Raji (cell line): Measurements from ENCODE around the gene NDUFS3.

Experiments
- POLR2A ChIP-seq: IDR thresholded peaks from 2 replicates; pipeline ENCODE4 v1.6.1; 2011; ENCODE audit warnings: low read depth, low read length, control low read depth; ENCODE audit not compliant: insufficient read depth

The NDUFS3 gene

DNA sequence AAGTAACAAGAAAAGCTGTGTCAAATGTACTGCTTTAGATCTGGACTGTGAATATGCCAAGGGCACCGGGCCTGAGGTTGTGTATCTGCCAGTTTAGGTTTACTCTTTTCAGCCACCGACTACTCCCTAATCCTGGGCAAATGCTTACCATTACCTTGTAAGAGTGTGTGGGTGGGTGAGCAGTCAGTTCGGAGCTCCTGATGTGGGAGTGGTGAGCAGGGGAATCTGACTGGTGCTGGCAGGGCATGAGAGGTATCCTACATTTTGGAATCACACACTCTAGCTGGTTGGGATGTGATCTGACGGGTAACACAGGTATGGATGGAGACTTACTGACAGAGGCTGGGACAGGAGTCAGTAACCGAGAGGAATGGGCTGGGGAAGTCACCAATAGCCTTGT is 5.0 kb downstream of the NDUFS3 start:
- TF ChIP-seq POLR2A = no peak

DNA sequence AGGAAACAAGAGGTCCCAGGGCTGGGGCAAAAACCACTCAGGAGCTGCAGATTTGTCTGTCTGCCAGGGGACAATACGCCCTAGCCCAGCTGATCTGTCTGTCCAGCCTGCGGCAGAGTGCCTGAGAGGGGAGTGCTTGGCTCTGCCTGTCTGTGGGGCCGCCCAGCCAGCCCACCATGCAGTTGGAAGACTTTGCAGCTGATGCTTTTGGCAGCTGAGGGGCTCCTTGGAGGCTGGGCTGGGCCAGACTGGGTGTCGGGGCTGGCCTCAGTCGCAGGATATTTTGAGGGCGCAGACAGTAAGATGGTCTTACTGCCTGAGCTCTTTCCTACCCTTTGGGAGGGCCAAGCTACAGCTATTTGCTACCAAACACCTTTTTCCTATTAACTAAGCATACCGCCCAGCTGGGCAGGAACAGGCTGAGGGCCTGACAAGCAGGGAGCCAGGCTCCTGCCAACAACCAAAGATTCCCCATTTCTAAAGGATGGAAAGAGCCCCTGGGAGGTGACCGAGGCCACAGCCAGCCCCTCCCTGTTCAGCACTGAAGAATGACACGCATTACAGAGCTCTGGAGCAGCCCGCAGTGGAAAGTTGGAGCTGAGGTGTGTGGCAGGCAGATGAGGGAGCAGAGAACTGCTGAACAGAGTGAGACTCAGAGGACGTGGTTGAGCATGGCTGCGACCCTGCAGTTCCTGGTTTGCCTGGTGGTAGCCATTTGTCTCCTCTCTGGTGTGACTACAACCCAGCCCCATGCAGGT is 7.4 kb downstream of the NDUFS3 start, which contains the start of gene FAM180B:
Gene FAM180B (plus strand): TSS at position 581 of the 758 bp plus-strand sequence. CDS start 91 bp downstream, at position 672.
- no peak for TF ChIP-seq POLR2A

DNA sequence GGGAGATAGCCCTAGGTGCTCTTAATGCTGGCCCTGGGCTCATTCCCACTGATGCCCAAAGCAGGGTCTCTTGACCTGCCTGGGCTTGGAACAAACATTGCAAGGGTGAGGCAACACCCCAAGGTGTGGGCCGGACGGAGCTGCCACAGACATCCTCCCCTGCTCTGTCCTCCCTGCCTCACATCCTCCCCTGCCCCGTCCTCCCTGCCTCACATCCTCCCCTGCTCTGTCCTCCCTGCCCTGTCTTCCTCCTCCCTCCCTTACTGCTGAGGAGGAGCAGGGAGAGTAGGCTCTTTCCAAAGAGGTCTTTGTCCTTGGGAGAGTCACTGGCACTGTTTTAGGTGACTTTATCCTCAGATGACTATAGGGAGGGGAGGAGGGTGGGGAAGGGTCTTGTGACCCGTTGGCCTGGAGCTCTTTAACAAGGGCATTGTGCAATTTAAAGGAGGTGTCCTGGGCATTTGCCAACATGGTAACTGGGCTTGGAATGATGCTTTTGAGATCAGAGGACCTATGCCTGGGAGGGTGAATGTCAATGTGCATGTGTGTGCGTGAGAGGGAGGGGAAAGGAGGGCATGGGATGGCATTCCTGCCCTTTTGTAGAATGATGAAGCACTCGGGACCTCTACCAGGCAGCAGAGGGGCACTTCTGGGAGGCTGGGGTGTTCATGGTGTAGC is 8.3 kb downstream of the NDUFS3 start:
- no peak for TF ChIP-seq POLR2A

DNA sequence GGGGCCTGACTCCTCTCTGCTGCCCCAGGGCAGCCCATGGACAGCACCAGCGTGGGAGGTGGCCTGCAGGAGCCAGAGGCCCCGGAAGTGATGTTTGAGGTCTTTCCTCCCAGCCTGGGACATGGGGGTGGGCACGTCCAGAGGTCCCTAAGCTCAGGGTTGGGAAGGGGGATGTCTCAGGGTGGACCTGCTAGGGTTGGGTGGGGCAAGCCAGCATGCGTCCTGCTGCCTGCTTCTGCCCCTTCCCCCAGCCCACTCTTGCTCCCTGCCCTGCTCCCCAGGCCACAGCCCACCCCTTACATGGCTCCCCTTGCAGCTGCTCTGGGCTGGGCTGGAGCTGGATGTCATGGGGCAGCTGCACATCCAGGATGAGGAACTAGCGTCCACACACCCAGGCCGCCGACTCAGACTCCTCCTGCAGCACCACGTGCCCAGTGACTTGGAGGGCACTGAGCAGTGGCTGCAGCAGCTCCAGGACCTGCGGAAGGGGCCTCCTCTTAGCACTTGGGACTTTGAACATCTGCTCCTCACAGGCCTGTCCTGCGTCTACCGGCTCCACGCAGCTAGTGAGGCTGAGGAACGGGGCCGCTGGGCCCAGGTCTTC is 9.0 kb downstream of the NDUFS3 start:
- TF ChIP-seq POLR2A = no peak

DNA sequence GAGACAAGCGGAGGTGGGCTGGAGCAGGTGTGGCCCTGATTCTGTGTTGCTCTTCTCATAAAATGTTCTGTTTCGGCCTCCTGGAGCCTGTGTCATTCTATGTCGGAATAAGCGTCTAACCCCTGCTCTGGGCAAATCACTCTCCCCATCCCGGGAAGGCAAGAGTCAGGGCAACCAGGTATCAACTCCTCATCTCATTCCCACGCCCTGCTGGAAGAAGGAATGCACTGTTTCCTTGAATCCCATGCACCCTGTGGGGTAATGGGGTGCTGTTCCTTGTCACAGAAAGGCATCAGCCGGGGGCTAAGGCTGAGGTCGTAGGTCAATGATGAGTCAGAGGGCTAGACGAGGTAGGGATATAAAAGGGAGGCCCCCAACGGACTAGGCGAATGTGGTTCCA is 10.2 kb downstream of the NDUFS3 start:
- TF ChIP-seq POLR2A = no peak

DNA sequence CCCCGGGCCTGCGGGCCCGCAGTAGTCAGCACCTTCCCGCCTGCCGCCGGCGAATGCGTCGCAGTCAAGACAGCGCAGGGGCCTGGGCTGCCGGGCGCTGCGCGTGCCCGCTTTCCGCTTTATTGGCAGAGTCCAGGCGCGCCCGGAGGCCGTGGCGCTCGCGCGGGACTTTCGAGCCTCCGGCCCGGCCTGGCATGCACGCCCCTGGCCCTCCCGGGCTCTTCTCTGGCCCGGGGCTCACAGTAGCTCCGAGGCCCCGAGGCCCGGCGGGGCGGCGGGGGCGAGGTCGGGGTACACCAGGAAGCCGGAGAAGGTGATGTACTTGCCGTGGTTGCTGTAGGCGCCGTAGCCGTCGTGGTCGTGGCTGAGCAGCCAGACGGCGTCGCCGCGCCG is 10.7 kb downstream of the NDUFS3 start:
- TF ChIP-seq POLR2A = no peak

DNA sequence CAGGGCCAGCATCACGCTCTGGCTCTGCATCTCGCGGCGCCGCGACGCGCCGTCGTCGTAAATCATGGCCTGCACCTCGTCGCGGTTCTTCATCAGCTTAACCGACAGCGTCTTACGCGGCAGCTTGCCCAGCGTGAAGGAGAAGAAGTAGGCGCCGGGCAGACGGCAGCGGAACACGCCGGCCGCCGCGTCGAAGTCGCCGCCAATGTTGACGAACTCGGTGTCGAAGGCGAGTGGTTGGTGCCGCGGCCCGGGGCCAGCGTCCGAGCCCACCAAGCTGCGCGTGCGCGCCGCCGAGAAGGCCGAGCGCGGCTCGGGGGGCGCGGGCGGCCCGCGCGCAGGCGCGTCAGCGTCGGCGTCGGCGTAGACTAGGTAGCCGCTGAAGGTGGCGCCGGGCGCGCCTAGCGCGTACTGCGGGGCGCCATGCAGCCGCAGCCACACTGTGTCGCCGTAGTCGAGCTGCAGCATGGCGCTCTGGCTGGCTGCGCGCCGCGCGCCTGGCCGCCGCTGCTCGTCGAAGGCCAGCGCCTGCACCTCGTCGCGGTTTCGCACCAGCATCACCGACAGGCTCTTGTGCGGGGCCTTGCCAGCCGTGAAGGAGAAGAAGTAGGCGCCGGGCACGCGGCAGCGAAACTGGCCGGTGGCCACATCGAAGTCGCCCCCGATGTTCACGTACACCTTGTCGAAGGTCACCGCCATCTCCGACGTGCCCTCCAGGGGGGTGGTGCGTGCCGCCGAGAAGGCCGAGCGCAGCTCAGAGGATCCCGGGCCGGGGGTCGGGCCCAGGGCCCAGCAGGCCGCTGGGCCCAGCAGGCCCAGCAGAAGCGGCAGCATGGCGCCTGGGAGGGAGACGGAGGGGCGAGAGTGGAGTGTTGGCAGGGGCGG is 11.3 kb downstream of the NDUFS3 start:
- no peak for TF ChIP-seq POLR2A

DNA sequence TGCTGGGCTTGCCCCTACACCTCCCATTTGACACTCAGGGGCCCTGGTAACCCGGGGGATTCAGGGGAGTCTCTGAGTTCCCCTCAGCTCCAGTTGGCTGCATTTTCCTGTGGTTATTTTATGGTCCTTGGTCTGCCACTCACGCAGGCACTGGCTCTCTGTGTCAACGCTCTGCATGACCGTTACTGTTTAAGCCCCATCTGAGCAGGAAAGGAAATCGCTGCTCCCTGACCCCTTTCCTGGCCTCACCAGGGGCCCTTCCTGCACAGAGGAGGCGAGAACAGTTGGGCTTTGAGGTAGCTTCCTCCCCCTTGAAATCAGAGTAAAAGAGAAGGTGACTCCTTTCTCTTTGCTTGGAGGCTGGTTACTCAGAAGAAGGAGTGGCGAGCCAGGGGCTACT is 12.9 kb downstream of the NDUFS3 start:
- no peak for TF ChIP-seq POLR2A

DNA sequence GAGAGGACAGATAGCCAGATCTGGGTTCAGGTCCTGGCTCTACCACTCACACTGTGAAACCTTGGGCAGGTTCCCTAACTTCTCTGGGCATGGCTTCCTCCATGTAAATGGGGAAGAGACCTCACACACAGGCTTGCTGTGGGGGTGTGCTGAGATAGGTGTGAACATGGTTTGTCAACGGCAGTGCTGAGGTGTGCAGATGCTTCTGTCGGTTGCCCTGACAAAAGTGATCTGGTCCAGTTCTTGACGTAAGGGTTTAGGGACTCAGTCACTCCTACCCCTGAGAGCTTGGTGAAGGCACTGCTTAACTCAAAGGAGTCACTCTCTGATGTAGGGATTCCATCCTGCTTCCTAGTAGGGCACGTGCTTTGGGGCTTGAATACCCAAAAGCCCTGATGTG is 13.4 kb downstream of the NDUFS3 start:
- TF ChIP-seq POLR2A = no peak

DNA sequence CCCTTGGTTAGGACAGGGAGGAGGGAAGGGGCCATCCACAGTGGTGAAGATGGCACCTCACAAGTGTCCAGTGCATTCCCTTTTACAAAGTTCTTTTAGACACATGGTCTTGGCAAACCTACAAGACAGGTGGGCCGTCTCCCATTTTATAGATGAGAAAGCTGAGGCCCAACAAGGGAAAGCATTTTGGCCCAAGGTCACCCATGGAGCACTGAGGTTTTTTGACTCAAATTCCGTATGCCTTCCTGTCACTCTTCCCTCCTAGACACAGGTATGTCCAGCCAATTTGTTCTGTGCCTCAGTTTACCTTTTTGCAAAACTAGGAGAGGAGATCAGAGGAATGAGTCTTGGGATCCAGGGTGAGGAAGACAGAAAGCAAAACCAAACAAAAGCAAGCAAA is 14.1 kb downstream of the NDUFS3 start:
- no peak for TF ChIP-seq POLR2A

DNA sequence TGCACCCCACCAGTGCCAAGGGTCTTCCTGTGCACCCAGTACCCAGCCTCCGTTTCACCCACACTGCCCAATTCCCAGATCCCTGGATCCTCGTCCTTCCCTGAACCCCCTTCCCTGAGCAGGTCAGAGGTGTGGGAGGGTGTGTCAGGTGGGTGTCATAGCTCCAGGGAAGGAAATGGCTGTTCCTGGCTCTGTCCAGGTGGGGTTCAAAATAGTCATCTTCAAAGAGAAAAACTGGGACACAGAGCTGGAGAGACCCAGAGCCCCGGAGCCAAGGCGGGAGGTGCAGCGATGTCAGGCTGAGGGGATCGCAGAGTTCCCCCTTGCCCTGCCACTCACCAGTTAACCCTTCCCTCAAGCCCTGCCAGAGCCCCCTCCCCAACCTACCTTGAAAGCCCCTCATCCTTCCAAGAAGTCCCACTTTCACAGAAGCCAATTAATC is 14.6 kb downstream of the NDUFS3 start:
- TF ChIP-seq POLR2A = no peak

DNA sequence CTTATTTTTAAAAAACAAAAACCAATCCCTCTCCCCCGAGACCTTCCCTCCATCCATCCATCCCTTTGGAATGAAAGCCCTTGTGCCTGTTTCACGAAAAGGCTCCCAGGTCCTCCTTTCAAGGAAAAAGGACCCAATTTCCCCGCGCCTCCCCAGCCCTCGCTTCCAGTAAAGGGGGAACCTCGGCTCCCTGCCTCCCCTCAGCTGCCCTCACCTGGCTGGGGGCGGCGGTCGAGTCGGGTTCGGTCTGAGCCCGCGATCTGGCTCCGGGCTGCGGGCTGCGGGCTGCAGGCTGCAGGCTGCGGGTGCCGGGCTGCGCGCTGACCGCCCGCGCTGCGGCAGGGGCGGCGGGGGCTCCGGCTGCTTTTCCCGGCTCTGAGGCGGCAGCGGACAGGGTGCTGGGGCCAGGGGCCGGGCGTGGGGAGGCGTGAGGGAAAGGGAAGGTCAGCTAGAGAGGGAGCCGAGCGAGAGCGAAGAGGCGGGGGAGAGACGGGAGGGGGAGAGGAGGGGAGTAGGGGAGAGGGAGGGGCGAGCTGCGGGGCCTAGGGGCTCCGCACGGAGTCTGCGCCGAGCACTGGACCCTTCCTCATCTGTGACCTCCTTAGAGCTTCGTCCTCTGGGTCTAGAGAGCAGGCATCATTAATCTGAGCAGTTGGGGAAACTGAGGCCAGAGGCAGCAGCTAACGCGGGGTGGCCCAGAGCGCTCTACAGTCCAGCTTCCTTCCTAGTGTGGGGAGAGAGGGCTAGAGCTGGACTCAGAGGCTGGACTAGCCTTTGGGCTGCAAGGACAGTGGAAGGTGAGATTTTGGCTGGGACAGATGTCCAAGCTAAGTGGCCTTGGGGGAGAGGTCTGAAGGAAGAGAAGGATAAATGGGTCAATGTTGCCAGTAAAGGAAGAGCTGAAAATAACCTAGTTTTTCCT is 15.3 kb downstream of the NDUFS3 start, which contains the start of gene C1QTNF4:
Gene C1QTNF4 (minus strand): TSS at position 478 of the 922 bp plus-strand sequence. CDS start 3,601 bp downstream, outside the sequence.
- TF ChIP-seq POLR2A = no peak

DNA sequence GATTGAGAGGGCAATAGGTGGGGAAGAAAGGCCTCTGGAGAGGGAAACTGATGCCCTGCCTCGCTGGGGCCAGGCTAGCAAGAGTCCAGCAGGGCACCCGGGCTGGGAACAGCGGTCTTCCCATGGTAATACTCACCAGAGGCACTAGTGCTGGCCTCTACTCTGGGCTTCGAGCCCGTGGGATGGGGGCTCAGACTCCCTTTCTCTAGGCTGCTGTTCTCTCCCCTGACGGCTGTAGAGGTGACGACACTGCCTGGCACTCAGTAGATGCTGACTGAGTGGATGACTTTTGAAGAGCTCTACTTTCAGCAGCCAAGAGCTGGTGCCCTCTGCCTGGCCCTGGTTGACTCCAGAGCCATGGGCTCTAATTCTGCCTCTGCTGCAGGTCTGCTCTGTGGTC is 16.2 kb downstream of the NDUFS3 start:
- no peak for TF ChIP-seq POLR2A

DNA sequence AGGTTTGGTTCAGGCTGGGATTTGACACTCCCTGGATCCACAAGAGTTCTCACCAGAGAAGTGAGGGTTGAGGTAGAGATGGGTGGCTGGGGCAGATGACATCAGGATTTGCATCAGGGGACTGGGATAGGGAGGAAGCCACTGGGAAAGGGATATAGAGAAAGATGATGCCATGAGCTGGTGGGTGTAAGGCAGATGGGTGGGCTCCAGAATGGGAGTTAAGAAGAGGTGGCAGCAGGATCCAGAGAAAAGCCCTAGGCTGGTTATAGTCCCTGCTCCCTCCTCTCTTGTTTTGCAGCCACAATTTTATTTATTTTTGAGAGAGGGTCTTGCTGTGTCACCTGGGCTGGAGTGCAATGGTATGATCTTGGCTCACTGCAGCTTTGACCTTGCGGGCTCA is 17.1 kb downstream of the NDUFS3 start:
- TF ChIP-seq POLR2A = no peak

DNA sequence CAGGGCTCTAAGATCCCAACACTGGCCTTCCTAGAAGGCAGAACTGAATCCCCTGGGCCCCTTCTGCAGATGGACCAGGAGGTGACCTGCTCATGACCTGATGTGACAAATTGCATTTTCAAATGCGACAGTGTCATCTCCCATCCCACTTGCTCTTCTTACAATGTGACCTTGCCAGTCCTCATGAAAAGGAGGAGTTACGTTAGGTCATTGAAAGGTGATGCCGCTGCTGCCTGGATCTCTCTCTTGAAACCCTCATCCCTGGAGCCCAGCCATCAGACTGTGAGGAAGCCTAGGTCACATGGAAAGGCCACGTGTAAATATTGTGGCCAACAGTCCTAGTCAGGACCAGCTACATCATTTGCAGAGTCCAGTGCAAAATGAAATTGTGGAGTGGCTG is 21.0 kb downstream of the NDUFS3 start:
- no peak for TF ChIP-seq POLR2A

DNA sequence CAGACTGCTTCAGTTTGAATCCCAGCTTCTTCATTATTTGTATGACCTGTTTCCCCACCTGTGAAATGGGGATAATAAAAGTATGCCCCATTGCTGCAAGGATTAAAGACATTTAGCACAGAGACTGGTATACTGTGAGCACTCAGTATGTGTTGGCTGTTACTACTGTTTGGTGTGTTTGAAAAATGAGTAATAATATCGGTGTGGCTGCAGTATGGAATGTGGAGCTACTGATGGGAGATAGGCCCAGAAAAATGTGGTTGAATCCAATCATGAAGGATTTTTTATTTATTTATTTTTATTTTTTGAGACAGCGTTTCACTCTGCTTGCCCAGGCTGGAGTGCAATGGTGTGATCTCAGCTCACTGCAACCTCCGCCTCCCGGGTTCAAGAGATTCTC is 24.4 kb downstream of the NDUFS3 start:
- TF ChIP-seq POLR2A = no peak
